ENCODE measurements around the gene GABPB1.
"Not testable (repeated sequence)": the region's sequence is repeated elsewhere in the genome, so short reads cannot be mapped to it uniquely, and the experiment has no call there.

Gene GABPB1

GRCh38 chr15:50354838-50355618 is at the start of gene GABPB1:
Gene GABPB1 (minus strand): TSS chr15:50355198. CDS start chr15:50309798, 45,400 bp downstream.
- peak; percentile 88 for DNase-seq (ENCODE audit: low spot score)
- FAIRE-seq, result no peak

DNA sequence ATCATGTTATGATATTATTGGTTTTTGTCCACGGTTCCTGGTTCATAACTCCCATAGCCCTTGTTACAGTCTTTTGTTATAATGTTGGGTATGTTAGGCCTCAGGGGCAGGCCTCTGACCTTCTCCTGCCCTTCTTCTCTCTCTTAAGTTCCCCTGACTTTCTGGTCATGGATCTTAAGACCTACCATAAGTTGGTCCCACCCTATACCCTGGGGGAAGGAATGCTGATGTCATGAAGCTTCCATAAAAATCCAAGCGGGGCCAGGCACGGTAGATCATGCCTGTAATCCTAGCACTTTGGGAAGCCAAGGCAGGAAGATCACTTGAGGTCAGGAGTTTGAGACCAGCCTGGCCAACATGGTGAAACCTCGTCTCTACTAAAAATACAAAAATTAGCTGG is 36.6 kb upstream of the GABPB1 start:
- not testable (repeated sequence) for DNase-seq (ENCODE audit: low spot score); FAIRE-seq

DNA sequence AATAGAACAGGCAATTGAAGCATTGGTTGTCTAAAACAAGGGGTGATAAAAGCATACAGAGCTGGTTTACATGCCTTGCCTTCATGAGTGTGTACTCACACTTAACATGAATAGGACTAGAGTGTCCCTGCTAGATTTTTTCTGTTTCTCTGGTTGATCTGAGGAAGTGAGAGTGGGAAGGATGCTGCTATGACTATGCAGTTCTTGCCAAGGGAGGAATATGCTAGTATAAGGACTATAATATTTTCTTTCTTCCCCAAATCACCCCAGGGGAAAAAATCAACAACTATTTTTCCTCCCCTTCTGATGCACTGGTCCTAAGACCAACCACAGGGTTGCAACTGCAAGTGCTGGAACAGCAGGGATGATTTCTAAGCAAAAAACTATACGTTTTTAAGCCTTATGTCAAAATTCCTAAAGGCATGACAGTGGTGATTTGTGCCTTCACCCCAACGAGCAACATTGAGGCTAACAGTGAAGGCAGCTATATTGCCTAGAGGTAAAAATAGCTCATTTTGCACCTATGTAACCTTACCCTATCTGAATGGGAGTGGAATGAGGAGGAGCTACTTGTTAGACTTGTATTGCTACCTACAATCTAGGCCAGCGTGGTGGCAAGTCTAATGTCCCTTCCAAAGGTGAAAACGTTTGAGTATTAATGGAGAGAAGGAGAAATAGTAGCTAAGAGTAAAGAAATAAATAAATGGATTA is 35.7 kb upstream of the GABPB1 start:
- FAIRE-seq (no peak), DNase-seq (ENCODE audit: low spot score) (no peak)

DNA sequence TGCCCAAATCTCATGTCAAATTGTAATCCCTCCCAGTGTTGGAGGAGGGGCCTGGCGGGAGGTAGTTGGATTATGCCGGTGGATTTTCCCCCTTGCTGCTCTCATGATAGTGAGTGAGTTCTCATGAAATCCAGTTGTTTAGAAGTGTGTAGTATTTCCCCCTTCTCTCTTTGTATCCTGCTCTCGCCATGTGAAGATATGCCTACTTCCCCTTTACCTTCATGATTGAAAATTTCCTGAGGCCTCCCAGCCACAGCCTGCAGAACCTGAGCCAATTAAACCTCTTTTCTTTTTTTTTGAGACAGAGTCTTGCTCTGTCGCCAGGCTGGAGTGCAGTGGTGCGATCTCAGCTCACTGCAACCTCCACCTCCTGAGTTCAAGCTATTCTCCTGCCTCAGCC is 27.4 kb upstream of the GABPB1 start:
- FAIRE-seq; DNase-seq (ENCODE audit: low spot score): not testable (repeated sequence)

- FAIRE-seq (no peak), DNase-seq (ENCODE audit: low spot score) (no peak)
Observed at GRCh38 chr15:50381438-50381837, 26.4 kb upstream of the GABPB1 start.

- no peak for DNase-seq (ENCODE audit: low spot score)
- FAIRE-seq, result no peak
Observed at GRCh38 chr15:50380089-50380488, 25.1 kb upstream of the GABPB1 start.

- FAIRE-seq; DNase-seq (ENCODE audit: low spot score): not testable (repeated sequence)
Observed at GRCh38 chr15:50379413-50379812, 24.4 kb upstream of the GABPB1 start.

GRCh38 chr15:50378776-50379175 is 23.8 kb upstream of the GABPB1 start:
- no peak for DNase-seq (ENCODE audit: low spot score)
- FAIRE-seq, result no peak

DNA sequence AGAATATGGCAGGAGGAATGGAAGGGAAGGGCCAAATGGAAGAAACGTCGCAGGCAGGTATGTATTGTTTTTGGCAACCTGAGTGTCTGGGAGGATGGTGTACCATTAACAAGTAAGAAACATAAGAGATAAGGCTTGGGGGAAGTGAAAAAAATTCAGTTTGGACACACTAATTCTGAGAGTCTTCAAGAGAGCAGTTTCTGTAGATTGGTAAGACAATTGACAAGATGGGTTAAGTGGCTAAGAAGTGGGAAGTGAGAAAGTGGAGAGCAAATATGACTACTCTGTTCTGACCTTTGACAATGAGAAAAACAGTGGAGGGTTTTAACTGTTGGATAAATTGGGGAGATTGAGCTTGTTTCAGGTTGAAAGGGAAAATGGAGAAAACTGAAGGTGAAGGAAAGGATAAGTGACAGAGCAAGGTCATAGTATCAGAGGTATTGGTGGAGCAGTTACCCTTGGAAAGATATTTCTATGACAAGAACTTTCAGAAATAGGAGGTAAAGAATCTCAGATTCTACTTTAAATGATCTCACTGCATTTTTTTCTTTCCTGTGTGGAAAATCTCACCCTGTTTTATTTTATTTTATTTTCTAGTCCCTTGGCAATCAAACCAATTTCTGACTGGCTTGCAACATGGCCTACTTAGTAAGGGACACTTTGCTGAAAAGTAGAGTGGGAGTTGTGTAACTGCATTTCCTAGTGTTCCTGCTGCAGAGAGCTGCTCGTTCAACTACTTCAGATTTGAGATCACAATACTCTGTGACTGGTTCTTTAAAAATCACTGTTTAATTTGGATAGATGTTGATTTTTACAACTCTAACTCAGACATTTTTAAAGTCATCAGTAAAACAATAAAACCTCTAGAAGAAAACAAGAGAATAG is 23.1 kb upstream of the GABPB1 start:
- FAIRE-seq, result no peak
- no peak for DNase-seq (ENCODE audit: low spot score)

- not testable (repeated sequence) for FAIRE-seq; DNase-seq (ENCODE audit: low spot score)
Observed at GRCh38 chr15:50369564-50369963, 14.6 kb upstream of the GABPB1 start.

GRCh38 chr15:50365971-50366370 is 11.0 kb upstream of the GABPB1 start:
- FAIRE-seq, result no peak
- DNase-seq (ENCODE audit: low spot score), result no peak

GRCh38 chr15:50365570-50365969 is 10.6 kb upstream of the GABPB1 start:
- FAIRE-seq, result no peak
- no peak for DNase-seq (ENCODE audit: low spot score)

- FAIRE-seq, result no peak
- DNase-seq (ENCODE audit: low spot score), result no peak
Observed at GRCh38 chr15:50363612-50364011, 8.6 kb upstream of the GABPB1 start.

GRCh38 chr15:50361756-50362155 is 6.8 kb upstream of the GABPB1 start:
- DNase-seq (ENCODE audit: low spot score) (no peak), FAIRE-seq (no peak)

DNA sequence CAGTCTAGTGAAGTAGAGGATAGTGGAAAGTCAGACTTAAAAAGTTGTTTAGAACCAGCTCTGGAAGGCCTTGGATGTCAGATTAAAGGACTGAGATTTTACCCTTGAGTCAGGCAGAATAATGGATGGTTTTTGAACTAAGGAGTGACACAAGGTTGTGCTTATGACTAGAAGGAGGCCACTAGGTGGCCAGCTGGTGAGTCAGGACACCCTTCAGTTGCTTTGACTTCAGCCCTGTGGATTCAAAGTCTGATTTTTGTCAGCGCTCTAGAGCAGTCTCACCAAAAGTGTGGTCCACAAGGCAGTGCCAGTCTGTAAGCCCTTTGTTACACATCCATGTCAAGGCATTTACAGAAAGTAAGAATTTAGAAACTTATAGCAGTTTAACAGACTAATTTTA is 3.8 kb upstream of the GABPB1 start:
- no peak for FAIRE-seq
- DNase-seq (ENCODE audit: low spot score), result peak; percentile 37

DNA sequence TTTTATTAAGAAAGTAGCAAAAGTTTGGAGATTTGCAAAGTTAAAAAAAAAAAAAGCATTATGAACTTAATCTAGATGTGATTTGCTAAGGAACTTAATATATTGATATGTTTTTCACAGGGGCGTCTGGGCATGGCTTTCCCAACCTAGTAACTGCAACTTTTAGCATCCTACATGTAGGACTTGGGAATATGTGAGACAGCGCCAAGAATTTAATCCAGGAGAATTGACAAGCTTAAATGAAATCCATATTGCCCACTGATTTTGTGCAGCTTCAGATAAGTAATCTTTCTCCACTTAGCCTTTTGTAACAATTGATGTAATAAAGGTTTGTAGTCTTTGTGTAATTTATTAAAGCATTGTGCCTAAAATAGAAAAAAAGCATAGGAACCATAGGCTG is 982 bp upstream of the GABPB1 start:
- DNase-seq (ENCODE audit: low spot score), result no peak
- no peak for FAIRE-seq

DNA sequence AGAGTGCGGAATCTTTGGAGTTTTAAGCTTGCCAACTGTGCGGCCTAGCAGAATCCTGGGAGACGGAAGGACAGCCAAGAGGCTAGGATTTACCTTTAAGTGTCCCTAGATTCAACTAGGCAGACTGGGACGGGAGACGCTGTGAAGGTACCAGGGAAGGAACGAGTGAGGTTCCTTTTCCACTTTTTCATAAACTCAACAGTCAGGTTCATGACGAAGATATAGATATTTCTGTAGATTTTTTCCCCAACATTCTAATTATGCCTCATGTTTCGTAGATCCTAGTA is 564 bp upstream of the GABPB1 start:
- FAIRE-seq, result no peak
- no peak for DNase-seq (ENCODE audit: low spot score)

GRCh38 chr15:50353975-50354837 is 792 bp downstream of the GABPB1 start:
- DNase-seq (ENCODE audit: low spot score), result peak; percentile 16
- FAIRE-seq, result no peak

DNA sequence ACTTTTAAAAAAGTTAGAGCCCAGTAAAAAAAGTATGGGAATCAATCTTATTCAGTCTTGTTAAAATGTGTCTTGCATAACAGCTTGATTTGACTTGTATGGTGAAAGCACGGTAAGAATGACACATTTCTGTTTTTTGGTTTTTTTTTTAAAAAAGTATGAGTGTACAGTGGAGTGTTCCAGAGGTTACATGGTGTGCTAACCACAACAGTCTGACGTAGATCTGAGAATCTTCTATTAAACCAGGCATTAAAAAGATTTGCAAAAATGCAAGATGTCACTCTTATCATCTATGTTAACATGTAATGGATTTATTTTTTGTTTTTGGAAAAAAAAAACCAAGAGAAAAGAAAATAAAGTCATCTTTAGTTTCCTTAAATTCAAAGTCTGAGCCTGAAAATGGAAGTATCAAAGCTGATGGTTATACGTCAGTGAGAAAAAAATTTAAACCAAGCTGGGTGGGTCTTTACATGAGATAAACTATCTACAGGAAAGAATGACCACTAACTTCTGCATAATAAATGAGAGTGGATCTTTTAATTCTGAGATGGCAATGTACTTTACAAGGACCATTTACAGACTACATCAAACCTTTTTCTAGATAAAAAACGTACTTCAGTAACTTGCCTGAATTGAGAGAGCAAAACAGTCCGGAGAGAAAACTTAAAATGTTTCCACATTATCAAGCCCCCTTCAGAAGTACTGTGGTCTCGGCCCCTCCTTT is 1.6 kb downstream of the GABPB1 start:
- DNase-seq (ENCODE audit: low spot score), result no peak
- FAIRE-seq, result no peak

DNA sequence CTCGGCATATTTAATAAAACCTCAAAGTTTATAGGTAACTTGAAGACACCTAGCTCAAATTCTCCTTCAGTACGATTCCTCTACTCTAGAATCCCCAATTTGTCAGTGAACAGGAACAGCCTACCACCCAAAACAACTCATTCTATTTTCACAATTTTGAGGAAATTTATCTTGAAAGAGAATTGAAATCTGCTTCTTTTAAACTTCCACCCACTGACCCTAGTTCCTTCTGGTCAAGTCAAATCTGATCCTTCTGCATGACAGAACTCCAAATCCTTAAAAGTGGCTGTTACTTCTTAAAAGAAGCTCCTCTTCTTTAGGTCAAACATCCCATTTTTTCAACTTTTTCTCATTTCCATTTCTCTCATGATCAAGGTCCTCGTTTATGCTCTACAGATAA is 4.4 kb downstream of the GABPB1 start:
- FAIRE-seq (no peak), DNase-seq (ENCODE audit: low spot score) (no peak)
